Activated T-cell treated with anti-CD3 and anti-CD28 coated beads, Interleukin-2, amount 50 U/mL, for 4 hours (primary cell): ENCODE results near the gene TSC22D2. TPM values are rescaled to one million over a fixed set of nuclear protein-coding genes. Genes with fewer than 3 reads are reported as not detected.

Source experiments
- ATAC-seq, 2 donors: fragments of 200-7000 bp; cut with Tn5 transposase; one replicate each; pipeline ENCODE4 v1.10.0; 2021
- DNase-seq: peaks from one replicate; pipeline ENCODE4 v3.0.0-alpha.2; 2020
- H3K27me3 Mint-ChIP-seq: one replicate; pipeline ENCODE4 v1.8.0; 2021; ENCODE audit warnings: low read depth, mixed read lengths
- H3K36me3 Mint-ChIP-seq: one replicate; pipeline ENCODE4 v1.8.0; 2022; ENCODE audit warnings: mixed read lengths; ENCODE audit not compliant: insufficient read depth
- H3K4me1 Mint-ChIP-seq: one replicate; pipeline ENCODE4 v1.8.0; 2021; ENCODE audit warnings: low read depth, mixed read lengths
- H3K4me3 Mint-ChIP-seq: one replicate; pipeline ENCODE4 v1.8.0; 2021; ENCODE audit warnings: mild to moderate bottlenecking, moderate library complexity, mixed read lengths
- H3K9me3 Mint-ChIP-seq: one replicate; pipeline ENCODE4 v1.8.0; 2021; ENCODE audit warnings: mixed read lengths
- total RNA-seq, 3 donors: library from RNA; stranded (reverse); gene quantifications; one replicate each; pipeline ENCODE4 v1.2.1, GENCODE V29; 2021

The TSC22D2 gene
- total RNA-seq, 3 donors from 2014 or later: 19.5 to 20.9 (median 20.6) TPM

GRCh38 chr3:150436161-150436560, 28.1 kb downstream of the TSC22D2 start:
- peaks cover 10% of the 10 kb centered on the region for H3K4me1 Mint-ChIP-seq
- DNase-seq (no peak), ATAC-seq (no peak)
- H3K36me3 Mint-ChIP-seq: peaks cover 4% of the 10 kb centered on the region
- no peak overlapping the region for H3K4me3 Mint-ChIP-seq
- no peaks in the 10 kb centered on the region for H3K9me3 Mint-ChIP-seq
- H3K27me3 Mint-ChIP-seq: no peaks in the 10 kb centered on the region

- H3K36me3 Mint-ChIP-seq: peaks cover 15% of the 10 kb centered on the region
- DNase-seq (no peak), ATAC-seq (no peak)
- H3K27me3 Mint-ChIP-seq: no peaks in the 10 kb centered on the region
- no peak overlapping the region for H3K4me3 Mint-ChIP-seq
- H3K4me1 Mint-ChIP-seq: peaks cover 10% of the 10 kb centered on the region
- H3K9me3 Mint-ChIP-seq: no peaks in the 10 kb centered on the region
Measured at GRCh38 chr3:150439657-150440056, 31.6 kb downstream of the TSC22D2 start.

GRCh38 chr3:150443331-150443741, 35.2 kb downstream of the TSC22D2 start:
- Mint-ChIP-seq H3K9me3 (no peaks in the 10 kb centered on the region), H3K27me3 (no peaks in the 10 kb centered on the region), H3K4me1 (peaks cover 28% of the 10 kb centered on the region), H3K4me3 (no peak overlapping the region), H3K36me3 (peaks cover 22% of the 10 kb centered on the region)
- no peak for DNase-seq
- ATAC-seq: no peak

GRCh38 chr3:150444371-150444770, 36.3 kb downstream of the TSC22D2 start:
- DNase-seq (no peak), ATAC-seq (no peak)
- no peak overlapping the region for H3K4me3 Mint-ChIP-seq
- peaks cover 32% of the 10 kb centered on the region for H3K4me1 Mint-ChIP-seq
- H3K27me3 Mint-ChIP-seq: no peaks in the 10 kb centered on the region
- H3K36me3 Mint-ChIP-seq: peaks cover 22% of the 10 kb centered on the region
- no peaks in the 10 kb centered on the region for H3K9me3 Mint-ChIP-seq

- Mint-ChIP-seq H3K4me1 (peaks cover 37% of the 10 kb centered on the region), H3K27me3 (no peaks in the 10 kb centered on the region), H3K9me3 (no peaks in the 10 kb centered on the region), H3K36me3 (peaks cover 22% of the 10 kb centered on the region), H3K4me3 (no peak overlapping the region)
- ATAC-seq (no peak), DNase-seq (no peak)
Measured at GRCh38 chr3:150446470-150446977, 38.4 kb downstream of the TSC22D2 start.

- no peak for DNase-seq
- Mint-ChIP-seq H3K4me3 (no peak overlapping the region), H3K27me3 (no peaks in the 10 kb centered on the region), H3K36me3 (peaks cover 17% of the 10 kb centered on the region), H3K4me1 (peaks cover 34% of the 10 kb centered on the region), H3K9me3 (no peaks in the 10 kb centered on the region)
- ATAC-seq: no peak
Measured at GRCh38 chr3:150447084-150447483, 39.0 kb downstream of the TSC22D2 start.

GRCh38 chr3:150447631-150448465, 39.8 kb downstream of the TSC22D2 start:
- Mint-ChIP-seq H3K4me3 (no peak overlapping the region), H3K9me3 (no peaks in the 10 kb centered on the region), H3K4me1 (peaks cover 31% of the 10 kb centered on the region), H3K36me3 (peaks cover 11% of the 10 kb centered on the region), H3K27me3 (no peaks in the 10 kb centered on the region)
- DNase-seq (no peak), ATAC-seq (no peak)

GRCh38 chr3:150449169-150449721, 41.1 kb downstream of the TSC22D2 start:
- ATAC-seq (no peak), DNase-seq (no peak)
- H3K4me3 Mint-ChIP-seq: no peak overlapping the region
- no peaks in the 10 kb centered on the region for H3K27me3 Mint-ChIP-seq
- peaks cover 31% of the 10 kb centered on the region for H3K4me1 Mint-ChIP-seq
- no peaks in the 10 kb centered on the region for H3K9me3 Mint-ChIP-seq
- peaks cover 9% of the 10 kb centered on the region for H3K36me3 Mint-ChIP-seq

GRCh38 chr3:150450916-150451315, 42.8 kb downstream of the TSC22D2 start:
- peaks cover 12% of the 10 kb centered on the region for H3K36me3 Mint-ChIP-seq
- H3K4me3 Mint-ChIP-seq: no peak overlapping the region
- no peaks in the 10 kb centered on the region for H3K27me3 Mint-ChIP-seq
- H3K4me1 Mint-ChIP-seq: peaks cover 33% of the 10 kb centered on the region
- DNase-seq: no peak
- ATAC-seq: no peak
- no peaks in the 10 kb centered on the region for H3K9me3 Mint-ChIP-seq

GRCh38 chr3:150451329-150452048, 43.4 kb downstream of the TSC22D2 start:
- Mint-ChIP-seq H3K4me1 (peaks cover 30% of the 10 kb centered on the region), H3K4me3 (no peak overlapping the region), H3K9me3 (no peaks in the 10 kb centered on the region), H3K36me3 (peaks cover 9% of the 10 kb centered on the region), H3K27me3 (no peaks in the 10 kb centered on the region)
- DNase-seq (no peak), ATAC-seq (no peak)

- ATAC-seq (no peak), DNase-seq (no peak)
- Mint-ChIP-seq H3K36me3 (peaks cover 10% of the 10 kb centered on the region), H3K9me3 (no peaks in the 10 kb centered on the region), H3K4me3 (no peak overlapping the region), H3K27me3 (no peaks in the 10 kb centered on the region), H3K4me1 (peaks cover 14% of the 10 kb centered on the region)
Measured at GRCh38 chr3:150453353-150453752, 45.3 kb downstream of the TSC22D2 start.

- no peaks in the 10 kb centered on the region for H3K27me3 Mint-ChIP-seq
- no peak for ATAC-seq
- no peak overlapping the region for H3K4me3 Mint-ChIP-seq
- no peaks in the 10 kb centered on the region for H3K9me3 Mint-ChIP-seq
- peaks cover 13% of the 10 kb centered on the region for H3K4me1 Mint-ChIP-seq
- DNase-seq: no peak
- H3K36me3 Mint-ChIP-seq: peaks cover 16% of the 10 kb centered on the region
Measured at GRCh38 chr3:150454085-150454484, 46.0 kb downstream of the TSC22D2 start.

- Mint-ChIP-seq H3K9me3 (no peaks in the 10 kb centered on the region), H3K36me3 (peaks cover 15% of the 10 kb centered on the region), H3K4me1 (peaks cover 8% of the 10 kb centered on the region), H3K4me3 (no peak overlapping the region), H3K27me3 (no peaks in the 10 kb centered on the region)
- ATAC-seq (no peak), DNase-seq (no peak)
Measured at GRCh38 chr3:150454622-150455021, 46.5 kb downstream of the TSC22D2 start.

- Mint-ChIP-seq H3K36me3 (peaks cover 15% of the 10 kb centered on the region), H3K9me3 (no peaks in the 10 kb centered on the region), H3K4me1 (peaks cover 8% of the 10 kb centered on the region), H3K27me3 (no peaks in the 10 kb centered on the region), H3K4me3 (no peak overlapping the region)
- ATAC-seq (no peak), DNase-seq (no peak)
Measured at GRCh38 chr3:150455341-150455740, 47.2 kb downstream of the TSC22D2 start.
